HG02943 (cell line): Measurements from ENCODE around the gene FOXM1.
A peak's percentile ranks its signal among the peaks of the same experiment; 100 is the strongest.

Source experiments
- ATAC-seq: cut with Tn5 transposase; IDR thresholded peaks from one replicate; pipeline ENCODE4 v1.9.1; 2021; ENCODE audit warnings: mild to moderate bottlenecking, low read depth, moderate library complexity; ENCODE audit not compliant: unreplicated experiment

Gene FOXM1

DNA sequence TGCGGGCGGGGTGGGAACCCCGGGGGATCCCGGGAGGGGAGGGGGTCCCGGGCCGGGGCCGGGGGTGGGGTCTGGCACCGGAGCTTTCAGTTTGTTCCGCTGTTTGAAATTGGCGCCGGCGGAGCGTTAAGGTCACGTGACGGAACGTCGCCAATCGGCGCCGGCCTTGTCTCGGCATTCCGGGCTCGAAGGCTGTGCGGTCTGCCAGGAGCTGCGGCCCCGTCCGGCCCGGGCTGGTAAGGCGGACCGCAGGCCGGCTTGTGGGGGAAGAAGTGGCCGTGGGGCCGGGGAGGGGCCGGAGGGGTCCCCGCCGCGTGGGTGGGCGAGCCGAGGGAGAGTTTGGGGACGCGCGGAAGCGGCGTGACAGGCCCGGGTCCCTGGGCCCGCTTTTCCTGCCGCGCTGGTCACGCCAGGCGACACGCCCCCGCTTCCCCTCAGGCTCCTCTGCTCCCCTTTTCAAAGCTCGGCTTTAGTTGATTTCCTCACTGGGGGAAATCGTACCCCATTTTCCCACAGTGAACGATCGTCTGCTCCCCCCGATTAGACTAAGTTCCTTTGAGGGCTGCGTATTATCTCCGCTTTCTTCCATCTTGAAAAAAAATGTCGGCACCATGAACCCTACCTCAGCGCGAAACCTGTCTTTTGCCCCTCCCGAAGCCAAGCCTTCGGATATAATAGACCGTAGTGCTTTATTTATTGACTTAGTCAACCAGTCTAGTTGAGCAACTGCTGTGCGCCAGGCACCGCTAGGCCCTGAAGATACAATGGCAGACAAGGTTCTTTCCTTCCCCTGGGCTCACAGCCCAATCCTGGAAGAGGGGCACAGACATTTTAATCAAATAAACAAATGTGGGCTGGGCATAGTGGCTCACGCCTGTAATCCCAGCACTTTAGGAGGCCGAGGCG lies at the start of gene FOXM1, which contains the start of gene RHNO1:
Gene FOXM1, minus strand, starts transcription at position 128 of the 906 bp plus-strand sequence. CDS start 2,696 bp downstream, outside the sequence.
Gene RHNO1, plus strand, starts transcription at position 177 of the 906 bp plus-strand sequence. CDS start 8,144 bp downstream, outside the sequence.
- peak; percentile 78 for ATAC-seq

GRCh38 chr12:2925322-2925995 lies 48.5 kb upstream of the FOXM1 start:
- ATAC-seq = no peak

DNA sequence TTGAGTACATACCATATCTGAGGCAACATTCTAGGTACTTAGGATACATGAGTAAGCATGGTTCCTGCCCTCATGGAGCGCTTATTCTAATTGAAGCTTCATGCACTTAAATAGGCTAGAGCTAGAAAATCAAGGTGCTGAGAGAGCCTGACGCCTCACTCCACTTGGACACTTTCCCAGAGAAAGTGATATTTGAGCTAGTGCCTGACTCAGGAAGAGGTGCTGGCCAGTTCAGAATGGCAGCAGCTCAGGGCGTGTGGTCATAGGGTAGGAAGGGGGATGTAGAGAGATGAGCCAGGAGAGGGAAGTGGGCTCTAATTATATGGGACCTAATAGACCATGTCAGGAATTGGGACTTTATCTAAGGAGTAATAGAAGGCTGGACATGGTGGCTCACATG lies 47.0 kb upstream of the FOXM1 start:
- ATAC-seq = no peak

GRCh38 chr12:2923057-2923456 lies 46.1 kb upstream of the FOXM1 start:
- ATAC-seq = no peak

DNA sequence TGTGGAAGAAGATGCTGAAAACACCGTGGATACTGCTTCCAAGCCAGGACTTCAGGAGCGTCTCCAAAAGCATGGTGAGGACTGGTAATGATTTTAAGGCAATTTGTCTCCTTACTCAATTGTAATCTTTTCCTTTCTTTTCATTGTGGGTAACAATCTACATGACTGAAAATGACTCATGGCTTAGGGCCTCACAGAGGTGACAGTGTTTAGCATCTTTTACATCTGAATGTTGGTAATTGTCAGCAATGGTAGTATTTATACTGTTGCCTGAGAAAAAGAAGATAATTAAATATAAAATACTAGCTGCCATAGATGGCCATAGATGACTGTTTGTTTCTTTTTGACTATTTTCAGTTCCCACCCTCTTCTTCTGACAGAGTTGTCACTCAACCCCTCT lies 45.4 kb upstream of the FOXM1 start:
- ATAC-seq = no peak

GRCh38 chr12:2919249-2919648 lies 42.3 kb upstream of the FOXM1 start:
- ATAC-seq = no peak

GRCh38 chr12:2912216-2912575 lies 35.2 kb upstream of the FOXM1 start:
- no peak for ATAC-seq

GRCh38 chr12:2904260-2904659 lies 27.3 kb upstream of the FOXM1 start:
- no peak for ATAC-seq

- ATAC-seq = no peak
Observed at GRCh38 chr12:2902272-2902880, 25.4 kb upstream of the FOXM1 start.

DNA sequence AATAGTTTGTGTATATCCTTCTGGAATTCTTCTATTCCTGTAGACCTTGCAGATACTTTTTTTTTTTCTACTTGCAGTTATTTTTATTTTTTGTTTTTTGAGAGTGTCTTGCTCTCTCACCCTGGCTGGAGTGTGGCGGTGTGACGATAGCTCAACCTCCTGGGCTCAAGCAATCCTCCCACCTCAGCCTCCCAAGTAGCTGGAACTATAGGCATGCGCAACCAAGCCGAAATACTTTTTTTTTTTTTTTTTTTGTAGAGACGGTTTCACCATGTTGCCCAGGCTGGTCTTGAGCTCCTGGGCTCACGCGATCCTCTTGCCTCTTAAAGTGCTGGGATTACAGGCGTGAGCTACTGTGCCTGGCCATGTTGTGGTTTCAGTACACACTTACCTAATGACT lies 23.7 kb upstream of the FOXM1 start:
- ATAC-seq = no peak

DNA sequence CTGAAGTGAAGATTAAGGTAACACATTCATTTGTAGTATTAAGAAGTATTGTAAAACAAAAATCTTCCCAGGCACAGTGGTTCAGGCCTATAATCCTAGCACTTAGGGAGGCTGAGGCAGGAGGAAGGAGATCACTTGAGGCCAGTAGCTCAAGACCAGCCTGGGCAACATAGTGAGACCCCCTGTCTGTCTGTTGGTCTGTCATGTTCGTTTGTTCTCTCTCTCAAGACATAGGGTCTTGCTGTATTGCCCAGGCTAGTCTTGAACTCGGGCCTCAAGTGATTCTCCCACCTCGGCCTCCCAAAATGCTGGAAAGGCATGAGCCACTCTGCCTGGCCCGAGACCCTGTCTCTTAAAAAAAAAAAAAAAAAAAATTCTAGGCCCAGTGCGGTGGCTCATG lies 20.4 kb upstream of the FOXM1 start:
- ATAC-seq = no peak

DNA sequence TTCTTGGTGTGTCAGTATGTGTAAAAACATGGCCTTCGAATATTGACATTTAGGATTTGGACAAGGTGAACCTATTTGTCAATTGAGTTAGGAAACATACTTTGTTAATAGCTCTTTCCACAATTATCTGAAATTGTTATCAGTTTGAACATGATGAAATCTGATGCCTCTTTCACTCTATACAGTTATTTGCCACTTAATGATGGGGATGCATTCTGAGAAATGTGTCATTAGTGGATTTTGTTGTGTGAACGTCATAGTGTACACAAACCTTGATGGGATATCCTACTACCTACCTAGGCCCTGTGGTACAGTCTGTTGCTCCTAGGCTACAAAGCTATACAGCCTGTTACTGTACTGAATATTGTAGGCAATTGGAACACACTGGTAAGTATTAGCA lies 18.5 kb upstream of the FOXM1 start:
- ATAC-seq = no peak

- no peak for ATAC-seq
Observed at GRCh38 chr12:2895051-2895451, 18.1 kb upstream of the FOXM1 start.

GRCh38 chr12:2893007-2893406 lies 16.0 kb upstream of the FOXM1 start:
- ATAC-seq = no peak

GRCh38 chr12:2892246-2892645 lies 15.3 kb upstream of the FOXM1 start:
- ATAC-seq = no peak

DNA sequence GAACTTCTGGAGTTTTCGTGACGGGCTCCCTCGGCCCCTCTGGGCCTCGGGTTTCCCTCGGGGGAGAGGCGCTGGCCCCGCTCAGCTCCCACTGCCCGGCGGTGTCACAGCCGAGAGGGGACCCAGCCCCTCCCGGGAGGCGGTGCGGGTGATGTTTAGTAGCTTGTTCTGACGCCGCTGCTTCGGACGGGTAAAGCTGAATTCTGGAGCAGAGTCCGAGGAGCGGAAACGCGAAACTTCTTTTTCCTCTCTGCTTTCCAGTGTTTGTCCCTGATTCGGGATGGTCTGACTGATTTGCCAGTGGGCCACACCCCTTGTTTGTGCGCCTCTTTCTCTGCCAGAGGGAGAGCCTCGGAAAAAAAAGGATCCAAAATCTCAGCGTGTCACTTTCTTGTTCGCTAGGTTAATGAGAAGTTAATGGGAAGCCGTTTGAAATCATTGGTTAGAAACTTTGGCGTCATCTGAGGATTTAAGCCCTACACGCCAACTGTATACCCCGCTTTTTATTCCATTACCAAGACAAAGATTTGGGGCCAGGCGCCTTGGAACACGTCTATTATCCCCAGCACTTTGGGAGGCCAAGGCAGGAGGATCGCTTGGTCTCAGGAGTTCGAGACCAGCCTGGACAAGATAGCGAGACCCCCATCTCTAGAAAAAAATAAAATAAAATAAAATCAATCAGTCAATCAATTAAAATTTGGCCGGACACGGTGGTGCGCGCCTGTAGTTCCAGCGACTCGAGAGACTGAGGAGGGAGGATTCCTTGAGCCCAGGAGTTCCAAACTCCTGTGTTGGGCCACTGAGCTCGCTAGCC lies 14.5 kb upstream of the FOXM1 start:
- ATAC-seq = no peak

DNA sequence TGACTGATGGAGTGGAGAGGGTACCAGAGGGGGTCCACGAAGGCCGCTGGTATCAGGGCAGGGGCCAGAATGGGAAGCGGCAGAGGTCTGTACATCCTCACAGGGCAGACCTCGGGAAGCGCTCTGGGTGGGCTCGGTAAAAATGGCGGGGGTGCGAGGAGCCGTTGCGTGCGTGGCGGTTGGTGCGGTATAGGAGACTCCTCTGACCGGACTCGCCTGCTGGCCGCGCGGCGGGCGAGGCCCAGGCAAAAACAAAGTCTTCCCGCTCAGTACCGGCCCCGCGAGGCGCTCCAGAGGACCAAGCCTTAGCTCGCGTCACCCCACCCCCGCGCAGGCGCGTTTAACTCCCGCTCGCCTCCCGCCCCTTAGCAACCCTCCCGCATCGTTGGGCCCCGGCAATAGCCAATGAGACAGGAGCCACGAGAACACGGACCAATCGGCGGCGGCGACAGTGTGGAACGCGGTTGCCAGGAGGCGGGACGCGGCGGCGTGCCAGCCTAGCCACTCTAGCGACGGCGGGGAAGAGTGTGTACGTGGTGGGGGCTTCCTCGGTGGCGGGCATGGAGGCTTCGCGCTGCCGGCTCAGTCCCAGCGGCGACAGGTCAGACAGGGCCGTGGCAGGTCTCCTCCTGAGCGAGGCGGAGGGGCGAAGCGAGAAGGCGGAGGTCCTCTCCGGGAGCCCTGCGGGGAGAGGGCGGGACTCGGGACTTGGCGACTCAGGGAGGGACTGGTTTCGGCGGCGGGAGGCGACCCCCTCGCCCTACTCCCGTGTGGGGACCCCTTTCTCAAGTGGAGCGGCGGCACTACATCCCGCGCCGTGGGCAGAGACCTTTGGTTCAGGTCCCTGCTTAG lies 13.6 kb upstream of the FOXM1 start, which contains the start of gene TULP3:
Gene TULP3, plus strand, starts transcription at position 504 of the 852 bp plus-strand sequence. Its CDS starts 57 bp downstream, at position 561.
- peak; percentile 93 for ATAC-seq

GRCh38 chr12:2890001-2890387 lies 13.0 kb upstream of the FOXM1 start:
- ATAC-seq = no peak

DNA sequence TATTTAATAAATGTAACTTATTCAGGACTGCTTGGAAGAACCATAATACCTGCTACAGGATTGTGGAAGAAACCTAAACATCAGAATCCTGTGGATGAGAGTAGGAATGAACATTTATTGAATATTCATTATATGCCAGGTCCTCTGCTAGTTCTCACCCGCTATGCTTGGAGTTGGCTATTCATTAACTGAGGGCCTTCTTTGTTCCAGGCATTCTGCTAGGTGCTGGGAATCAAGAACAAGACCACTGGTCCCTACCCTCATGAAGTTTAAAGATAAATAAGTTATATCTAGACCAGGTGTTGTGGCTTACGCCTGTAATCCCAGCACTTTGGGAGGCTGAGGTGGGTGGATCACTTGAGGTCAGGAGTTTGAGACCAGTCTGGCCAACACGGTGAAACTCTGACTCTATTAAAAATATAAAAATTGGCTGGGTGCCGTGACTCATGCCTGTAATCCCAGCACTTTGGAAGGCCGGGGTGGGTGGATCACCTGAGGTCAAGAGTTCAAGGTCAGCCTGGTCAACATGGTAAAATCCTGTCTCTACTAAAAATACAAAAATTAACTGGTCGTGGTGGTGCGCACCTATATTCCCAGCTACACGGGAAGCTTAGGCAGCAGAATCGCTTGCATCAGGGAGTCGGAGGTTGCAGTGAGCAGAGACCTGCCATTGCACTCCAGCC lies 9.9 kb upstream of the FOXM1 start:
- no peak for ATAC-seq
